ENCODE results near the gene LINGO1.

Gene LINGO1

GRCh38 chr15:77633913-77634265 lies 1.2 kb upstream of the LINGO1 start:
- no peak overlapping the region for H3K4me3 ChIP-seq (ENCODE audit: low read depth, low read length)
- DNase-seq (ENCODE audit: low read depth, low spot score) = no peak
- in situ Hi-C loops (cut with HindIII; ENCODE audit: low sequenced_read_pairs) = no loop called here
- no peak for TF ChIP-seq CTCF (IDR thresholded peaks at IDR 0.05; ENCODE audit: low read depth, low read length)

- in situ Hi-C loops (cut with HindIII; ENCODE audit: low sequenced_read_pairs) = no loop called here
- peak; percentile 100 for TF ChIP-seq CTCF (IDR thresholded peaks at IDR 0.05; ENCODE audit: low read depth, low read length)
- peak overlapping the region; percentile 24 for H3K4me3 ChIP-seq (ENCODE audit: low read depth, low read length)
- peak; percentile 72 for DNase-seq (ENCODE audit: low read depth, low spot score)
Observed at GRCh38 chr15:77633134-77633912, 611 bp upstream of the LINGO1 start.

- no peak for DNase-seq (ENCODE audit: low read depth, low spot score)
- no peak for TF ChIP-seq CTCF (IDR thresholded peaks at IDR 0.05; ENCODE audit: low read depth, low read length)
- no peak overlapping the region for H3K4me3 ChIP-seq (ENCODE audit: low read depth, low read length)
- in situ Hi-C loops (cut with HindIII; ENCODE audit: low sequenced_read_pairs) = no loop called here
Observed at GRCh38 chr15:77631745-77632533, 773 bp downstream of the LINGO1 start.

- DNase-seq (ENCODE audit: low read depth, low spot score) = no peak
- peak; percentile 27 for TF ChIP-seq CTCF (IDR thresholded peaks at IDR 0.05; ENCODE audit: low read depth, low read length)
- no peak overlapping the region for H3K4me3 ChIP-seq (ENCODE audit: low read depth, low read length)
- in situ Hi-C loops (cut with HindIII; ENCODE audit: low sequenced_read_pairs) = no loop called here
Observed at GRCh38 chr15:77630956-77631744, 1.6 kb downstream of the LINGO1 start.

GRCh38 chr15:77630056-77630455 lies 2.7 kb downstream of the LINGO1 start:
- DNase-seq (ENCODE audit: low read depth, low spot score) = no peak
- no peak overlapping the region for H3K4me3 ChIP-seq (ENCODE audit: low read depth, low read length)
- in situ Hi-C loops (cut with HindIII; ENCODE audit: low sequenced_read_pairs) = no loop called here
- no peak for TF ChIP-seq CTCF (IDR thresholded peaks at IDR 0.05; ENCODE audit: low read depth, low read length)
